A673 (cell line): ENCODE measurements around the gene SKAP1.

Source experiments
- EZH2 ChIP-seq: fragments of 200-600 bp; sonication (generic); IDR thresholded peaks from 2 replicates; pipeline ENCODE4 v1.6.1; 2017; ENCODE audit warnings: borderline replicate concordance, low read depth, mild to moderate bottlenecking, mixed read lengths, antibody characterized with exemption, low read length; ENCODE audit not compliant: poor library complexity, severe bottlenecking
- TF ChIP-seq, protein P1 (sequence below): fragments of 300-800, 200-600 bp; sonication (generic); conservative IDR thresholded peaks from 2 replicates; pipeline ENCODE4 v1.5.1; 2017; ENCODE audit warnings: low read depth, mild to moderate bottlenecking, antibody characterized with exemption, low read length, moderate library complexity, mixed read lengths

- TF ChIP-seq, protein P1, sequence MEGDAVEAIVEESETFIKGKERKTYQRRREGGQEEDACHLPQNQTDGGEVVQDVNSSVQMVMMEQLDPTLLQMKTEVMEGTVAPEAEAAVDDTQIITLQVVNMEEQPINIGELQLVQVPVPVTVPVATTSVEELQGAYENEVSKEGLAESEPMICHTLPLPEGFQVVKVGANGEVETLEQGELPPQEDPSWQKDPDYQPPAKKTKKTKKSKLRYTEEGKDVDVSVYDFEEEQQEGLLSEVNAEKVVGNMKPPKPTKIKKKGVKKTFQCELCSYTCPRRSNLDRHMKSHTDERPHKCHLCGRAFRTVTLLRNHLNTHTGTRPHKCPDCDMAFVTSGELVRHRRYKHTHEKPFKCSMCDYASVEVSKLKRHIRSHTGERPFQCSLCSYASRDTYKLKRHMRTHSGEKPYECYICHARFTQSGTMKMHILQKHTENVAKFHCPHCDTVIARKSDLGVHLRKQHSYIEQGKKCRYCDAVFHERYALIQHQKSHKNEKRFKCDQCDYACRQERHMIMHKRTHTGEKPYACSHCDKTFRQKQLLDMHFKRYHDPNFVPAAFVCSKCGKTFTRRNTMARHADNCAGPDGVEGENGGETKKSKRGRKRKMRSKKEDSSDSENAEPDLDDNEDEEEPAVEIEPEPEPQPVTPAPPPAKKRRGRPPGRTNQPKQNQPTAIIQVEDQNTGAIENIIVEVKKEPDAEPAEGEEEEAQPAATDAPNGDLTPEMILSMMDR: no peak
- no peak for TF ChIP-seq EZH2
Measured at GRCh38 chr17:48382989-48383388, 47.0 kb downstream of the SKAP1 start.
